OCI-LY1 (cell line): ENCODE measurements around the gene SAMD5.

Experiments used
- CTCF ChIP-seq: fragments of 200-600 bp; sonication (generic), shearing (Covaris generic); IDR thresholded peaks from 2 replicates; pipeline ENCODE4 v1.5.1; 2017; ENCODE audit warnings: mild to moderate bottlenecking, antibody characterized with exemption, low read length, moderate library complexity, mixed read lengths
- EZH2 ChIP-seq: fragments of 200-600 bp; sonication (generic), shearing (Covaris generic); IDR thresholded peaks from 2 replicates; pipeline ENCODE4 v1.8.0; 2017; ENCODE audit warnings: borderline replicate concordance, mixed run types, mild to moderate bottlenecking, antibody characterized with exemption, low read length, moderate library complexity, mixed read lengths

GRCh38 chr6:147459780-147460179 lies 48.7 kb upstream of the SAMD5 start:
- no peak for TF ChIP-seq CTCF
- TF ChIP-seq EZH2: no peak
